ENCODE results near the gene PLEKHA7. TPM values are rescaled to one million over a fixed set of nuclear protein-coding genes. Genes with fewer than 3 reads are reported as not detected.
A peak's percentile ranks its signal among the peaks of the same experiment; 100 is the strongest.

Gene PLEKHA7
- total and polyA plus RNA-seq, 2 of the 13 experiments (the other 11 are each of a cell fraction or from before 2014, with no cell fraction given), result 17.5 to 18.7 TPM

- TF ChIP-seq, protein P1, sequence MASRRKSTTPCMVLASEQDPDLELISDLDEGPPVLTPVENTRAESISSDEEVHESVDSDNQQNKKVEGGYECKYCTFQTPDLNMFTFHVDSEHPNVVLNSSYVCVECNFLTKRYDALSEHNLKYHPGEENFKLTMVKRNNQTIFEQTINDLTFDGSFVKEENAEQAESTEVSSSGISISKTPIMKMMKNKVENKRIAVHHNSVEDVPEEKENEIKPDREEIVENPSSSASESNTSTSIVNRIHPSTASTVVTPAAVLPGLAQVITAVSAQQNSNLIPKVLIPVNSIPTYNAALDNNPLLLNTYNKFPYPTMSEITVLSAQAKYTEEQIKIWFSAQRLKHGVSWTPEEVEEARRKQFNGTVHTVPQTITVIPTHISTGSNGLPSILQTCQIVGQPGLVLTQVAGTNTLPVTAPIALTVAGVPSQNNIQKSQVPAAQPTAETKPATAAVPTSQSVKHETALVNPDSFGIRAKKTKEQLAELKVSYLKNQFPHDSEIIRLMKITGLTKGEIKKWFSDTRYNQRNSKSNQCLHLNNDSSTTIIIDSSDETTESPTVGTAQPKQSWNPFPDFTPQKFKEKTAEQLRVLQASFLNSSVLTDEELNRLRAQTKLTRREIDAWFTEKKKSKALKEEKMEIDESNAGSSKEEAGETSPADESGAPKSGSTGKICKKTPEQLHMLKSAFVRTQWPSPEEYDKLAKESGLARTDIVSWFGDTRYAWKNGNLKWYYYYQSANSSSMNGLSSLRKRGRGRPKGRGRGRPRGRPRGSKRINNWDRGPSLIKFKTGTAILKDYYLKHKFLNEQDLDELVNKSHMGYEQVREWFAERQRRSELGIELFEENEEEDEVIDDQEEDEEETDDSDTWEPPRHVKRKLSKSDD (CRISPR knock-in tag; IDR thresholded peaks at IDR 0.05; ENCODE audit: low read depth), result no peak
- no peak for TF ChIP-seq ZNF605 (CRISPR knock-in tag; IDR thresholded peaks at IDR 0.05)
- TF ChIP-seq PAXIP1 (CRISPR knock-in tag; conservative IDR thresholded peaks at IDR 0.05), result peak; percentile 66
- TF ChIP-seq ZNF232 (CRISPR knock-in tag; IDR thresholded peaks at IDR 0.05; ENCODE audit: borderline replicate concordance), result no peak
- peak; percentile 46 for TF ChIP-seq NR2F6 (IDR thresholded peaks at IDR 0.05)
- peak; percentile 46; the same call in 1 of the 2 replicates for TF ChIP-seq NR2F6 (CRISPR knock-in tag; IDR thresholded peaks at IDR 0.05)
- TF ChIP-seq TSC22D2 (CRISPR knock-in tag; IDR thresholded peaks at IDR 0.05; ENCODE audit: borderline replicate concordance), result no peak
- TF ChIP-seq, protein P2, sequence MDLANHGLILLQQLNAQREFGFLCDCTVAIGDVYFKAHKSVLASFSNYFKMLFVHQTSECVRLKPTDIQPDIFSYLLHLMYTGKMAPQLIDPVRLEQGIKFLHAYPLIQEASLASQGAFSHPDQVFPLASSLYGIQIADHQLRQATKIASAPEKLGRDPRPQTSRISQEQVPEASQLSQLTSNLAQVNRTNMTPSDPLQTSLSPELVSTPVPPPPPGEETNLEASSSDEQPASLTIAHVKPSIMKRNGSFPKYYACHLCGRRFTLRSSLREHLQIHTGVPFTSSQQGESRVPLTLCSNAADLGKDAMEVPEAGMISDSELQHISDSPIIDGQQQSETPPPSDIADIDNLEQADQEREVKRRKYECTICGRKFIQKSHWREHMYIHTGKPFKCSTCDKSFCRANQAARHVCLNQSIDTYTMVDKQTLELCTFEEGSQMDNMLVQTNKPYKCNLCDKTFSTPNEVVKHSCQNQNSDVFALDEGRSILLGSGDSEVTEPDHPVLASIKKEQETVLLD (CRISPR knock-in tag; IDR thresholded peaks at IDR 0.05; ENCODE audit: low read depth), result no peak
- TF ChIP-seq ZNF749 (CRISPR knock-in tag; IDR thresholded peaks at IDR 0.05; ENCODE audit: borderline replicate concordance), result no peak
- TF ChIP-seq ZNF224 (CRISPR knock-in tag; IDR thresholded peaks at IDR 0.05), result no peak
- TF ChIP-seq KLF16 (CRISPR knock-in tag; IDR thresholded peaks at IDR 0.05), result no peak
- TF ChIP-seq ZNF572 (CRISPR knock-in tag; IDR thresholded peaks at IDR 0.05), result no peak
- TF ChIP-seq HNF1A (IDR thresholded peaks at IDR 0.05; ENCODE audit: low read depth), result no peak
- TF ChIP-seq HNF1A (CRISPR knock-in tag; IDR thresholded peaks at IDR 0.05; ENCODE audit: borderline replicate concordance), result no peak
- 0 out of 2 replicates have a peak, but pooled peaks have one; percentile 41 for TF ChIP-seq HBP1 (CRISPR knock-in tag; IDR thresholded peaks at IDR 0.05; ENCODE audit: low read depth)
- TF ChIP-seq ISL2 (CRISPR knock-in tag; IDR thresholded peaks at IDR 0.05), result peak; percentile 65
- TF ChIP-seq ZNF367 (CRISPR knock-in tag; IDR thresholded peaks at IDR 0.05; ENCODE audit: borderline replicate concordance), result no peak
Observed at GRCh38 chr11:16981651-16982194, 32.5 kb downstream of the PLEKHA7 start (continued).
